GM18909 (cell line): ENCODE measurements around the gene RPAP3.

ENCODE experiments used
- ATAC-seq: cut with Tn5 transposase; IDR thresholded peaks from one replicate; pipeline ENCODE4 v1.9.1; 2021; ENCODE audit warnings: mild to moderate bottlenecking; ENCODE audit not compliant: unreplicated experiment, poor library complexity

Gene RPAP3

GRCh38 chr12:47705566-47706425, at the start of gene RPAP3:
Gene RPAP3, minus strand, starts transcription at chr12:47706030. Its CDS starts 3,190 bp downstream, at chr12:47702840.
- ATAC-seq = peak; percentile 87

- peak; percentile 34 for ATAC-seq
These were observed 49.1 kb upstream of the RPAP3 start for GRCh38 chr12:47754881-47755280.

- no peak for ATAC-seq
These were observed 48.3 kb upstream of the RPAP3 start for GRCh38 chr12:47754126-47754525.

GRCh38 chr12:47753021-47754001, 47.5 kb upstream of the RPAP3 start:
- ATAC-seq = no peak

GRCh38 chr12:47752552-47752951, 46.7 kb upstream of the RPAP3 start:
- no peak for ATAC-seq

GRCh38 chr12:47752121-47752520, 46.3 kb upstream of the RPAP3 start:
- ATAC-seq = no peak

GRCh38 chr12:47751561-47751960, 45.7 kb upstream of the RPAP3 start:
- ATAC-seq = no peak

GRCh38 chr12:47750916-47751470, 45.2 kb upstream of the RPAP3 start:
- no peak for ATAC-seq

GRCh38 chr12:47750229-47750798, 44.5 kb upstream of the RPAP3 start:
- no peak for ATAC-seq

- ATAC-seq = no peak
These were observed 43.1 kb upstream of the RPAP3 start for GRCh38 chr12:47748899-47749298.

- ATAC-seq = no peak
These were observed 42.6 kb upstream of the RPAP3 start for GRCh38 chr12:47748507-47748828.

GRCh38 chr12:47747596-47748506, 42.0 kb upstream of the RPAP3 start:
- no peak for ATAC-seq

- peak; percentile 52 for ATAC-seq
These were observed 41.3 kb upstream of the RPAP3 start for GRCh38 chr12:47747126-47747525.

- ATAC-seq = no peak
These were observed 40.7 kb upstream of the RPAP3 start for GRCh38 chr12:47746523-47746922.

- ATAC-seq = no peak
These were observed 40.2 kb upstream of the RPAP3 start for GRCh38 chr12:47746073-47746472.

GRCh38 chr12:47745485-47746041, 39.7 kb upstream of the RPAP3 start:
- ATAC-seq = no peak

- no peak for ATAC-seq
These were observed 39.1 kb upstream of the RPAP3 start for GRCh38 chr12:47744778-47745436.

- ATAC-seq = no peak
These were observed 38.3 kb upstream of the RPAP3 start for GRCh38 chr12:47744005-47744651.
